ENCODE results near the gene AASDH.

Gene AASDH

DNA sequence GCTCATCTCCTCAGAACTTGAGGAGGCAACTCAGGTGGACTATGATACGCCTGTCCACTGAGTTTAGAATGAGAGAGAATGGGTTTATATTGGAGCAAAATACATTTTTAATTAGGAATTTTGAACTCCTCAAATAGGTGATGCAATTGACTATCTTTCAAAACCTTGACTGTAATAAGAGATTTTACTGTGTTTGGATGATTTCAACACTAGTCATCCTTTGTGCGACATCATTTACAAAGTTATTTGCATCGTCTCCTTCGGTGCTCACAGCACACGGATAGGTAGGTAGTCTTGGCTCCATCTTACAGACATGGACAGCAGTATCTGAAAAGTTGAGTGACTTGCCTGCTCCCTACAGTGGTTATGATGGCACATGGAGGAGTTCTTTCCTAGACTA lies 67.0 kb downstream of the AASDH start:
- Histone ChIP-seq H3K9ac (ENCODE audit: low read depth in 1 of 2, low read length in 2 of 2) (no peak overlapping the region), H3K27me3 (ENCODE audit: control insufficient read depth in 2 of 2, insufficient read depth in 2 of 2, low read length in 2 of 2) (no peaks in the 10 kb centered on the region), H3K4me1 (ENCODE audit: control insufficient read depth in 2 of 2, insufficient read depth in 2 of 2, low read length in 2 of 2) (no peaks in the 10 kb centered on the region), H3K4me3 (ENCODE audit: low read length in 2 of 2) (no peak overlapping the region), H3K9me3 (ENCODE audit: control insufficient read depth in 2 of 2, low read length in 2 of 2) (no peaks in the 10 kb centered on the region), H3K27ac (ENCODE audit: low read depth in 2 of 2, low read length in 2 of 2) (no peak overlapping the region), H3K36me3 (ENCODE audit: control insufficient read depth in 2 of 2, insufficient read depth in 2 of 2, low read length in 2 of 2) (peaks cover 18 to 20% of the 10 kb centered on the region in 2 donors)

DNA sequence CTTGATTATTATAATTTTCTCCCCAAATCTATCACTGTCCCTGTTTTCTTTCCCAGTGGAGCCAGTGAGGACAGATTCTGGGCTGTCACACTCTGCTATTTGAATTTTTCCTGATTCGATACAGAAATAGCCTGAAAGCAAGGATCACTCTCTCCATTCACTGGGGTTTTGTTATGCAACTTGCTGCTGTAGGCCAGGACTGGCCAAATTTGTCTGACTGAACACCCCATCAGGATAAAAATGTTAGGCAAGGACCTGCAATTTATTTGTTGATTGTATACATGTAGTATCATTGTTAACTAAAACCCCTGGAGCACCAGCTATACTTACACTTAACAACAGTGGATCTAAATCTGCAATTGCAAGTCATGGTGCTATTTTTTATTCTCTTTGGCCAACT lies 68.7 kb downstream of the AASDH start:
- Histone ChIP-seq H3K4me3 (ENCODE audit: low read length in 2 of 2) (no peak overlapping the region), H3K9ac (ENCODE audit: low read depth in 1 of 2, low read length in 2 of 2) (no peak overlapping the region), H3K27me3 (ENCODE audit: control insufficient read depth in 2 of 2, insufficient read depth in 2 of 2, low read length in 2 of 2) (no peaks in the 10 kb centered on the region), H3K9me3 (ENCODE audit: control insufficient read depth in 2 of 2, low read length in 2 of 2) (no peaks in the 10 kb centered on the region), H3K27ac (ENCODE audit: low read depth in 2 of 2, low read length in 2 of 2) (no peak overlapping the region), H3K36me3 (ENCODE audit: control insufficient read depth in 2 of 2, insufficient read depth in 2 of 2, low read length in 2 of 2) (peaks cover 14 to 18% of the 10 kb centered on the region in 2 donors), H3K4me1 (ENCODE audit: control insufficient read depth in 2 of 2, insufficient read depth in 2 of 2, low read length in 2 of 2) (no peaks in the 10 kb centered on the region)

DNA sequence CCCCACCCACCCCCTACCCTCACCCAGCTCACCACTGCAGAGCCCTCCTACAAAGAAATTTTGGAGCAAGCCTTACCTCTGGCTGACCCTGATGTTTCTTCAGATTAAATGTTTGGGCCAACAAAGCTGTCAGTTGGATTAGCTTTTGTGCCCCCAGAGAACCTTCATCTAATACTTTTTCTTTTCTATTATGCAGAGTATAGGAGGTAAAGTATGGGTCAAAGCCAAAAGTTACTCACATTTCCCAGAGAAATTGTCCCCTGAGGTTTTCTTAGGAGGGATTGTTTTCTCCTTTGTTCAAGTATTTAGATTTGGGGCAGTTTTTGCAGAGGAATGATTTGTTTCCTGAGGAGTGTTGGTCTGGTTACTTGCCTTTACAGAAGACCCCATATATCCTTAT lies 69.5 kb downstream of the AASDH start:
- Histone ChIP-seq H3K4me1 (ENCODE audit: control insufficient read depth in 2 of 2, insufficient read depth in 2 of 2, low read length in 2 of 2) (no peaks in the 10 kb centered on the region), H3K4me3 (ENCODE audit: low read length in 2 of 2) (no peak overlapping the region), H3K27ac (ENCODE audit: low read depth in 2 of 2, low read length in 2 of 2) (no peak overlapping the region), H3K27me3 (ENCODE audit: control insufficient read depth in 2 of 2, insufficient read depth in 2 of 2, low read length in 2 of 2) (no peaks in the 10 kb centered on the region), H3K9ac (ENCODE audit: low read depth in 1 of 2, low read length in 2 of 2) (no peak overlapping the region), H3K9me3 (ENCODE audit: control insufficient read depth in 2 of 2, low read length in 2 of 2) (no peaks in the 10 kb centered on the region), H3K36me3 (ENCODE audit: control insufficient read depth in 2 of 2, insufficient read depth in 2 of 2, low read length in 2 of 2) (peaks cover 13 to 25% of the 10 kb centered on the region in 2 donors)

DNA sequence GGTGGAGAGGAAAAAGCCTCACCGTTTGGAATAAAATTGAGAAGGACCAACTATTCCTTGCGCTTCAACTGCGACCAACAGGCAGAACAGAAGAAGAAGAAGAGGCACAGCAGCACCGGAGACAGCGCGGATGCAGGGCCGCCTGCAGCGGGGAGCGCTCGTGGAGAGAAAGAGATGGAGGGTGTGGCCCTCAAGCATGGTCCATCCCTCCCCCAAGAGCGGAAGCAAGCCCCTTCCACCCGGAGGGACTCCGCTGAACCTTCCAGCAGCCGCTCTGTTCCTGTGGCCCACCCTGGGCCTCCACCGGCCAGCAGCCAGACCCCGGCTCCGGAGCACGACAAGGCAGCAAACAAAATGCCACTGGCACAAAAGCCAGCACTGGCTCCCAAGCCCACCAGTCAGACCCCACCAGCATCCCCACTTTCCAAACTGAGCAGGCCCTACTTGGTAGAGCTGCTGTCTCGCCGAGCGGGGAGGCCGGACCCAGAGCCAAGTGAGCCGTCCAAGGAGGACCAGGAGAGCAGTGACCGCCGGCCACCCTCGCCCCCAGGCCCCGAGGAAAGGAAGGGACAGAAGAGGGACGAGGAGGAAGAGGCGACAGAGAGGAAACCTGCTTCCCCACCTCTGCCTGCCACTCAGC lies 71.2 kb downstream of the AASDH start:
- Histone ChIP-seq H3K4me3 (ENCODE audit: low read length in 2 of 2) (no peak overlapping the region), H3K36me3 (ENCODE audit: control insufficient read depth in 2 of 2, insufficient read depth in 2 of 2, low read length in 2 of 2) (peaks cover 13 to 32% of the 10 kb centered on the region in 2 donors), H3K4me1 (ENCODE audit: control insufficient read depth in 2 of 2, insufficient read depth in 2 of 2, low read length in 2 of 2) (no peaks in the 10 kb centered on the region), H3K27ac (ENCODE audit: low read depth in 2 of 2, low read length in 2 of 2) (no peak overlapping the region), H3K9ac (ENCODE audit: low read depth in 1 of 2, low read length in 2 of 2) (no peak overlapping the region), H3K9me3 (ENCODE audit: control insufficient read depth in 2 of 2, low read length in 2 of 2) (no peaks in the 10 kb centered on the region), H3K27me3 (ENCODE audit: control insufficient read depth in 2 of 2, insufficient read depth in 2 of 2, low read length in 2 of 2) (no peaks in the 10 kb centered on the region)

DNA sequence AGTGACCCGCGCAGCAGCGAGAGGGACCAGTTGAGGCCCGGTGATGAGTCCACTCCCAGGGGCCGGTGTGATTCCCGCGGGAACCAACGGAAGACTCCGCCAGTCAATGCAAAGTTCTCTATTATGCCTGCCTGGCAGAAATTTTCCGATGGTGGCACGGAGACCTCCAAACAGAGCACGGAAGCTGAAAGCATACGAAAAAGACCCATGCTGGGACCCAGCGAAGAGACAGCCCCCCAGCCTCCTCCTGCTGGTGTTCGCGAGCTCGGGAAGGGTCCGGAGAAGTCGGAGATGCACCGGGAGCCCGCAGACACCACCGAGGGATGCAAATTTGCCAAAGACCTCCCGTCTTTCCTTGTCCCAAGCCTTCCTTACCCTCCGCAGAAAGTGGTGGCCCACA lies 71.7 kb downstream of the AASDH start:
- Histone ChIP-seq H3K36me3 (ENCODE audit: control insufficient read depth in 2 of 2, insufficient read depth in 2 of 2, low read length in 2 of 2) (peaks cover 15 to 33% of the 10 kb centered on the region in 2 donors), H3K27ac (ENCODE audit: low read depth in 2 of 2, low read length in 2 of 2) (no peak overlapping the region), H3K4me1 (ENCODE audit: control insufficient read depth in 2 of 2, insufficient read depth in 2 of 2, low read length in 2 of 2) (no peaks in the 10 kb centered on the region), H3K9ac (ENCODE audit: low read depth in 1 of 2, low read length in 2 of 2) (no peak overlapping the region), H3K9me3 (ENCODE audit: control insufficient read depth in 2 of 2, low read length in 2 of 2) (no peaks in the 10 kb centered on the region), H3K4me3 (ENCODE audit: low read length in 2 of 2) (no peak overlapping the region), H3K27me3 (ENCODE audit: control insufficient read depth in 2 of 2, insufficient read depth in 2 of 2, low read length in 2 of 2) (no peaks in the 10 kb centered on the region)

DNA sequence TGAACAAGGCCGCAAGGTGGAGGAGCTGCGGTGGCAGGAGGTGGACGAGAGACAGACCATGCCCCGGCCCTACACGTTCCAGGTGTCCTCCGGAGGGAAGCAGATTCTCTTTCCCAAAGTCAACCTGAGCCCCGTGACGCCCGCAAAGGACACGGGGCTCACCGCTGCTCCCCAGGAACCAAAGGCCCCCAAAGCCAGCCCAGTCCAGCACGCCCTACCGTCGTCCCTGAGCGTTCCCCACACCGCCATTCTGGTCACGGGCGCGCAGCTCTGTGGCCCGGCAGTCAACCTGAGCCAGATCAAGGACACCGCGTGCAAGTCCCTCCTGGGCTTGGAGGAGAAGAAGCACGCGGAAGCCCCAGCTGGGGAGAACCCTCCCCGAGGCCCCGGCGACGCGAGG lies 72.2 kb downstream of the AASDH start:
- Histone ChIP-seq H3K4me3 (ENCODE audit: low read length in 2 of 2) (no peak overlapping the region), H3K4me1 (ENCODE audit: control insufficient read depth in 2 of 2, insufficient read depth in 2 of 2, low read length in 2 of 2) (no peaks in the 10 kb centered on the region)

DNA sequence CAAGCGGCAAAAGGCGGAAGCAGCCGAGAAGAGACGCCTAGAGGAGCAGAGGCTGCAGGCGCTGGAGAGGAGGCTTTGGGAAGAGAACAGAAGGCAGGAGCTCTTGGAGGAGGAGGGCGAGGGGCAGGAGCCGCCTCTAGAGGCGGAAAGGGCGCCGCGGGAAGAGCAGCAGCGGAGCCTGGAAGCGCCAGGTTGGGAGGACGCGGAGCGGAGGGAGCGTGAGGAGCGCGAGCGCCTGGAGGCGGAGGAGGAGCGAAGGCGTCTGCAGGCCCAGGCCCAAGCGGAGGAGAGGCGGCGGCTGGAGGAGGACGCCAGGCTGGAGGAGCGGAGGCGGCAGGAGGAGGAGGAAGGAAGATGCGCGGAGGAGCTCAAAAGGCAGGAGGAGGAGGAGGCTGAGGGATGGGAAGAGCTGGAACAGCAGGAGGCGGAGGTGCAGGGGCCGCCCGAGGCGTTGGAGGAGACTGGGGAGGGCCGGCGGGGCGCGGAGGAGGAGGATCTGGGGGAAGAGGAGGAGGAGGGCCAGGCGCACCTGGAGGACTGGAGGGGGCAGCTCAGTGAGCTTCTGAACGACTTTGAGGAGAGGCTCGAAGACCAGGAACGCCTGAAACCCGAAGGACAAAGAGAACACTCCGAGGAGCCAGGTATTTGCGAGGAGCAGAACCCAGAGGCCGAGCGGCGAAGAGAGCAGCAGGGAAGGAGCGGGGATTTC lies 72.9 kb downstream of the AASDH start:
- Histone ChIP-seq H3K27me3 (ENCODE audit: control insufficient read depth in 2 of 2, insufficient read depth in 2 of 2, low read length in 2 of 2) (no peaks in the 10 kb centered on the region), H3K9me3 (ENCODE audit: control insufficient read depth in 2 of 2, low read length in 2 of 2) (no peaks in the 10 kb centered on the region), H3K4me1 (ENCODE audit: control insufficient read depth in 2 of 2, insufficient read depth in 2 of 2, low read length in 2 of 2) (no peaks in the 10 kb centered on the region), H3K9ac (ENCODE audit: low read depth in 1 of 2, low read length in 2 of 2) (no peak overlapping the region), H3K27ac (ENCODE audit: low read depth in 2 of 2, low read length in 2 of 2) (no peak overlapping the region), H3K4me3 (ENCODE audit: low read length in 2 of 2) (no peak overlapping the region), H3K36me3 (ENCODE audit: control insufficient read depth in 2 of 2, insufficient read depth in 2 of 2, low read length in 2 of 2) (peaks cover 18 to 36% of the 10 kb centered on the region in 2 donors)

More for the DNA sequence above, 72.2 kb downstream of the AASDH start:
- Histone ChIP-seq H3K27ac (ENCODE audit: low read depth in 2 of 2, low read length in 2 of 2) (no peak overlapping the region), H3K27me3 (ENCODE audit: control insufficient read depth in 2 of 2, insufficient read depth in 2 of 2, low read length in 2 of 2) (no peaks in the 10 kb centered on the region), H3K9ac (ENCODE audit: low read depth in 1 of 2, low read length in 2 of 2) (no peak overlapping the region), H3K36me3 (ENCODE audit: control insufficient read depth in 2 of 2, insufficient read depth in 2 of 2, low read length in 2 of 2) (peaks cover 18 to 36% of the 10 kb centered on the region in 2 donors), H3K9me3 (ENCODE audit: control insufficient read depth in 2 of 2, low read length in 2 of 2) (no peaks in the 10 kb centered on the region)

DNA sequence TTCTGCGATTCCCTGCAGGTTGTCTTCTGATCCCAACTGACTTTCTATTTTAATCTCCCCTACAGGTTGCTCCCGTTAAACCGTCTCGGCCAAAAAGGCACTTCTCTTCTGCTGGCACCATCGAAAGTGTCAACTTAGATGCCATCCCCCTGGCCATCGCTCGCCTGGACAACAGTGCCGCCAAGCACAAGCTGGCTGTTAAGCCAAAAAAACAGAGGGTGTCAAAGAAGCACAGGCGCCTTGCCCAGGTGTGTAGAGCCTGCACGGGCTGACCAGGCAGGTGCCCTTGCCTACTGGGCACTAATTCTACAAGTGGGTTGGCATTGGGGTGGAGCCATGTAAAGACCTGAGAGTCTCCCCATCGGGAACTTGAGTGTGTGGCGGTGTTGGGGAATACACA lies 74.2 kb downstream of the AASDH start:
- Histone ChIP-seq H3K36me3 (ENCODE audit: control insufficient read depth in 2 of 2, insufficient read depth in 2 of 2, low read length in 2 of 2) (peaks cover 24 to 36% of the 10 kb centered on the region in 2 donors), H3K27me3 (ENCODE audit: control insufficient read depth in 2 of 2, insufficient read depth in 2 of 2, low read length in 2 of 2) (no peaks in the 10 kb centered on the region), H3K4me1 (ENCODE audit: control insufficient read depth in 2 of 2, insufficient read depth in 2 of 2, low read length in 2 of 2) (no peaks in the 10 kb centered on the region), H3K9ac (ENCODE audit: low read depth in 1 of 2, low read length in 2 of 2) (no peak overlapping the region), H3K9me3 (ENCODE audit: control insufficient read depth in 2 of 2, low read length in 2 of 2) (no peaks in the 10 kb centered on the region), H3K27ac (ENCODE audit: low read depth in 2 of 2, low read length in 2 of 2) (no peak overlapping the region), H3K4me3 (ENCODE audit: low read length in 2 of 2) (no peak overlapping the region)

DNA sequence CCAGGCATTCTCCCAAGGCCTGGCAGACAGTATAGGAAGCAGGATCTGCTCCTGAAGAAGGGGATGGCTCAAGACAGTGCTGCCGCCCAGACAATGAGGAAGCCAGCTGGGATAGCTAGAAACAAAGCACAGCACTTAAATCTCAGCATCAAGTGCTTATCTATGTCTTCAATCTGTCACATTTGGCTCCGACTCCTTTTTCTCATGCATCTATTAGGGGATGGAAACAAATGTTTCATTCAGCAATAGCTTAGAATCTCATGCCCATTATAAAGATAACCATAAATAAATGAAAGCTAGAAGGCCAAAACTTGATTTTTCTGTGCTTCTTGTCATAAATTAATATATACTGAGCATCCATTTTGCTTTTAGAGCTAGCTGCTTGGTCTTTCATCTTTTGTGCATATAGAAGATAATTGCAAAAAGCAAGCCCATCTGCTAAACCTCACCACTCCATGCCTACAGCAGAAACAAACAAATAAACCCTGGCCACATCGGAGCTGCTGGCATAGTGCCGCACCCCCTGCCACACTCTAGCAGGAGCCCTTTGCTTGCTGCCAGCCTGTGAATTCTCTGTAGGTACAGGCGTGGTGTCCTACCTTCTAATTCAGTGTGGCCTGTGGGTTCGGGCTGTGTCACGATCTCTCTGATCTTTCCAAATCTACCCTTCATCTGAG lies 75.9 kb downstream of the AASDH start:
- Histone ChIP-seq H3K36me3 (ENCODE audit: control insufficient read depth in 2 of 2, insufficient read depth in 2 of 2, low read length in 2 of 2) (peaks cover 22 to 43% of the 10 kb centered on the region in 2 donors), H3K27me3 (ENCODE audit: control insufficient read depth in 2 of 2, insufficient read depth in 2 of 2, low read length in 2 of 2) (no peaks in the 10 kb centered on the region)

DNA sequence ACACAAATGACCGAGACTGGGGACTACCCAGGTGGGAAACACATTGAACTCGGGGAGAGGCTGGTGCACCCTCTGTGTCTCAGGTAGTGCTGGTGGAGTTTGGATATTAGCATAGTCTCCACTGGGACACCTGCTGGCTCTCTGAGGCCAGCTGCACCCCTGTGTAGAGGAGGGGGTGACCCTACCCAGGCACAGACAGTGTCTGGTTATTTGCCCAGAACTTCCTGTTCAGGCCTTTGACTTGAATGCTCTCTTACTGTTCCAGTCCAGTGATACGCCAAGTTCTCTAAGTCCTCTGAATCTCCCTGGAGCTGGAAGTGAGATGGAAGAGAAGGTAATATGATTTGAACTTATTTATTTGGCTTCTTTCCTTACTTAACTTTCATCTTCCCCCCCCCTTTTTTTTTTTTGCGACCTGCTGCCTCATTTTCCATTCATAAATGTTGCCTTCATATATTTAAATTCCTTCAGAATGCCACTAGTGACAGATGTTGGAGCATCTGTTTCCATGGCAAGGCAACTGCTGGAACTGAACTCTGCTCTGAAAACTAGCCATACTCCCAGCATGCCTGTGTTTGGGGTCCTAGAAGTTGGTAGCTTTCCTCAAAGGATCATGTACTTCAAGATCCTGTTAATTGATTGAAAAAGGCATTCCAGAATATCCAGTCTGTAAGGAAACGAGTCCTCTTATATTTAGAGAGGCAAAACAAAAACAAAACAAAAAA lies 76.7 kb downstream of the AASDH start:
- Histone ChIP-seq H3K9ac (ENCODE audit: low read depth in 1 of 2, low read length in 2 of 2) (no peak overlapping the region), H3K27ac (ENCODE audit: low read depth in 2 of 2, low read length in 2 of 2) (no peak overlapping the region), H3K27me3 (ENCODE audit: control insufficient read depth in 2 of 2, insufficient read depth in 2 of 2, low read length in 2 of 2) (no peaks in the 10 kb centered on the region), H3K4me3 (ENCODE audit: low read length in 2 of 2) (no peak overlapping the region), H3K36me3 (ENCODE audit: control insufficient read depth in 2 of 2, insufficient read depth in 2 of 2, low read length in 2 of 2) (peaks cover 22 to 39% of the 10 kb centered on the region in 2 donors), H3K9me3 (ENCODE audit: control insufficient read depth in 2 of 2, low read length in 2 of 2) (no peaks in the 10 kb centered on the region), H3K4me1 (ENCODE audit: control insufficient read depth in 2 of 2, insufficient read depth in 2 of 2, low read length in 2 of 2) (no peaks in the 10 kb centered on the region)

More for the DNA sequence above, 75.9 kb downstream of the AASDH start:
- Histone ChIP-seq H3K4me3 (ENCODE audit: low read length in 2 of 2) (no peak overlapping the region), H3K9ac (ENCODE audit: low read depth in 1 of 2, low read length in 2 of 2) (no peak overlapping the region), H3K4me1 (ENCODE audit: control insufficient read depth in 2 of 2, insufficient read depth in 2 of 2, low read length in 2 of 2) (no peaks in the 10 kb centered on the region), H3K27ac (ENCODE audit: low read depth in 2 of 2, low read length in 2 of 2) (no peak overlapping the region), H3K9me3 (ENCODE audit: control insufficient read depth in 2 of 2, low read length in 2 of 2) (no peaks in the 10 kb centered on the region)
